HepG2 (cell line): ENCODE results near the gene ITIH6. TPM values are rescaled to one million over a fixed set of nuclear protein-coding genes. Genes with fewer than 3 reads are reported as not detected.
A peak's percentile ranks its signal among the peaks of the same experiment; 100 is the strongest.

Experiments
- ATAC-seq: fragments of 200-7000 bp; cut with Tn5 transposase; 3 replicates; pipeline ENCODE4 v1.9.1; 2020; ENCODE audit warnings: mild to moderate bottlenecking, moderate library complexity
- Bru-seq: library from RNA; stranded (reverse); fragments of 400-500 nt; gene quantifications from one replicate; lab custom pipeline; 2021; lab: Mats Ljungman, UMichigan
- BruChase-seq, 2 experiments: library from RNA; stranded (reverse); fragments of 400-500 nt; gene quantifications; one replicate each; lab custom pipeline; 2021; lab: Mats Ljungman, UMichigan
- BruUV-seq: library from RNA; stranded (reverse); fragments of 400-500 nt; replicated peaks from 2 replicates; lab custom pipeline; 2021; lab: Mats Ljungman, UMichigan
- CTCF ChIA-PET: fragments of 300-600 bp; formaldehyde crosslinking; extraction: SDS; loops from one replicate; lab custom pipeline; 2021; ENCODE audit warnings: low total read pairs, inconsistent platforms, low intra/inter-chr PET ratio; lab: Yijun Ruan, JAX
- POLR2A ChIA-PET: fragments of 350-600 bp; sonication (Branson Sonifier 250); formaldehyde crosslinking; loops from one replicate; lab custom pipeline; 2020; ENCODE audit warnings: antibody characterized with exemption, inconsistent platforms; lab: Yijun Ruan, JAX
- DNase-seq: peaks from one replicate; pipeline ENCODE4 v3.0.0-alpha.2; 2015; ENCODE audit warnings: low spot score
- FAIRE-seq: peaks from 3 replicates; lab custom pipeline; 2011; peaks lifted over from hg19 to GRCh38; lab: Jason Lieb, UNC
- H2AFZ ChIP-seq: one replicate; pipeline ENCODE4 v1.6.1; 2011; ENCODE audit warnings: low read length, inconsistent platforms
- H3K27ac ChIP-seq: fragments of 300-600 bp; 3 replicates; pipeline ENCODE4 v1.8.0; 2011; ENCODE audit warnings: mixed run types, mild to moderate bottlenecking, mixed read lengths, low read length, inconsistent platforms; ENCODE audit not compliant: insufficient read depth; ENCODE audit errors: extremely low read length
- H3K27me3 ChIP-seq, 2 experiments: fragments of 200-600 bp in 1 of 2; 2 replicates in 1 of 2; 3 replicates in 1 of 2; pipeline versions ENCODE4 v1.6.0 to v1.8.0; 2011; ENCODE audit warnings: low read length in 2 of 2, mild to moderate bottlenecking in 2 of 2, moderate library complexity in 2 of 2, inconsistent platforms in 1 of 2; ENCODE audit not compliant: insufficient read depth in 2 of 2, control insufficient read depth in 1 of 2
- H3K36me3 ChIP-seq, 2 experiments: fragments of 200-600 bp in 1 of 2; replicated peaks in 1 of 2; 2 replicates in 1 of 2; 3 replicates in 1 of 2; pipeline versions ENCODE4 v1.5.1 to v1.8.0; 2011; ENCODE audit warnings: low read length in 2 of 2, inconsistent platforms in 1 of 2; ENCODE audit not compliant: insufficient read depth in 2 of 2, control insufficient read depth in 1 of 2
- H3K4me1 ChIP-seq: 2 replicates; pipeline ENCODE4 v1.5.1; 2012; ENCODE audit warnings: low read length, inconsistent platforms; ENCODE audit not compliant: insufficient read depth
- H3K4me2 ChIP-seq: 2 replicates; pipeline ENCODE4 v1.6.0; 2011; ENCODE audit warnings: low read depth, low read length, inconsistent platforms
- H3K4me3 ChIP-seq, 3 experiments: fragments of 200-600 bp in 1 of 3; sonication (generic), shearing (Covaris generic) in 1 of 3; replicated peaks in 1 of 3; 2 replicates each; pipeline ENCODE4 v1.5.1; 2011 to 2016; ENCODE audit warnings: low read length in 3 of 3, inconsistent platforms in 2 of 3, low read depth in 2 of 3, mild to moderate bottlenecking in 2 of 3, control low read depth in 1 of 3, mixed read lengths in 1 of 3; ENCODE audit not compliant: insufficient read depth in 1 of 3
- H3K79me2 ChIP-seq: one replicate; pipeline ENCODE4 v1.6.1; 2011; ENCODE audit warnings: low read length, inconsistent platforms; ENCODE audit not compliant: insufficient read depth
- H3K9ac ChIP-seq: 2 replicates; pipeline ENCODE4 v1.6.0; 2011; ENCODE audit warnings: mild to moderate bottlenecking, low read depth, low read length, inconsistent platforms; ENCODE audit not compliant: insufficient read depth
- H3K9me3 ChIP-seq: 2 replicates; pipeline ENCODE4 v1.5.1; 2012; ENCODE audit warnings: mild to moderate bottlenecking, low read length
- H4K20me1 ChIP-seq: 2 replicates; pipeline ENCODE4 v1.6.0; 2011; ENCODE audit warnings: inconsistent platforms, mild to moderate bottlenecking, low read length, moderate library complexity; ENCODE audit not compliant: insufficient read depth
- GMEB1 ChIP-seq: sonication (generic); formaldehyde crosslinking; IDR thresholded peaks from 2 replicates; pipeline ENCODE4 v1.5.1; 2020; ENCODE audit warnings: missing genetic modification reagents, mild to moderate bottlenecking, borderline replicate concordance
- RERE ChIP-seq: IDR thresholded peaks from 2 replicates; pipeline ENCODE4 v1.6.1; 2016; ENCODE audit warnings: low read depth, missing genetic modification reagents, missing compliant biosample characterization
- REXO4 ChIP-seq: sonication (generic); formaldehyde crosslinking; IDR thresholded peaks from 2 replicates; pipeline ENCODE4 v1.8.0; 2022; ENCODE audit warnings: missing genetic modification reagents, mild to moderate bottlenecking, borderline replicate concordance
- RNF2 ChIP-seq: fragments of 450-650 bp; conservative IDR thresholded peaks from 2 replicates; pipeline ENCODE4 v1.6.1; 2016; ENCODE audit warnings: low read depth
- RORA ChIP-seq: sonication (generic); formaldehyde crosslinking; IDR thresholded peaks from 2 replicates; pipeline ENCODE4 v1.5.0; 2020; ENCODE audit warnings: mild to moderate bottlenecking, missing genetic modification reagents, moderate library complexity
- TGIF2 ChIP-seq: IDR thresholded peaks from 2 replicates; pipeline ENCODE4 v1.6.1; 2016; ENCODE audit warnings: control low read depth, missing compliant biosample characterization
- TOPORS ChIP-seq: sonication (generic); formaldehyde crosslinking; IDR thresholded peaks from 2 replicates; pipeline ENCODE4 v1.8.0; 2023; ENCODE audit warnings: mild to moderate bottlenecking, missing genetic modification reagents
- ZMAT5 ChIP-seq: sonication (generic); formaldehyde crosslinking; IDR thresholded peaks from 2 replicates; pipeline ENCODE4 v1.5.0; 2020; ENCODE audit warnings: mild to moderate bottlenecking, low read depth, missing genetic modification reagents, borderline replicate concordance
- ZNF124 ChIP-seq: sonication (generic); formaldehyde crosslinking; IDR thresholded peaks from 2 replicates; pipeline ENCODE4 v1.4.0; 2020; ENCODE audit warnings: missing genetic modification reagents
- ZNF292 ChIP-seq: sonication (generic); formaldehyde crosslinking; IDR thresholded peaks from 2 replicates; pipeline ENCODE4 v1.8.1; 2022; ENCODE audit warnings: mild to moderate bottlenecking, low read depth, missing genetic modification reagents, borderline replicate concordance
- ZNF562 ChIP-seq: sonication (generic); formaldehyde crosslinking; IDR thresholded peaks from 2 replicates; pipeline ENCODE4 v1.8.0; 2022; ENCODE audit warnings: missing genetic modification reagents, borderline replicate concordance
- ZNF589 ChIP-seq: sonication (generic); formaldehyde crosslinking; conservative IDR thresholded peaks from 2 replicates; pipeline ENCODE4 v1.8.0; 2022; ENCODE audit warnings: mild to moderate bottlenecking, moderate library complexity, missing genetic modification reagents
- ZNF775 ChIP-seq: sonication (generic); formaldehyde crosslinking; IDR thresholded peaks from 2 replicates; pipeline ENCODE4 v1.4.0; 2020; ENCODE audit warnings: missing genetic modification reagents, mild to moderate bottlenecking, moderate library complexity, borderline replicate concordance
- WGBS: methylation state at CpG from one replicate; pipeline ENCODE4 v1.1.6; 2017; ENCODE audit warnings: low lambda C conversion rate; 5-methylcytosine and 5-hydroxymethylcytosine counted together
- in situ Hi-C: cut with HindIII; loops from 2 replicates; pipeline ENCODE4 v1.10.0; 2017; ENCODE audit warnings: low pct_unique_long_range_greater_than_20kb; ENCODE audit not compliant: extremely low pct_ligation_motif_present
- intact Hi-C: fragments of 100-400 bp; cut with micrococcal nuclease; formaldehyde crosslinking; loops from one replicate; pipeline ENCODE4 v1.10.0; 2022; ENCODE audit not compliant: unreplicated experiment
- long read RNA-seq, 2 experiments: library from RNA in 1 of 2; library from polyadenylated mRNA in 1 of 2; stranded (forward) in 1 of 2; unstranded in 1 of 2; transcript quantifications; one replicate each; pipeline ENCODE4 v2.0.0, GENCODE V29; 2019 to 2022
- polyA minus RNA-seq, 3 experiments: library from RNA; depleted of rRNA, polyadenylated mRNA; stranded (reverse); fragments of >200 nt; gene quantifications; 2 replicates each; pipeline ENCODE4 v1.2.3, GENCODE V29; 2011; ENCODE audit warnings: low replicate concordance in 1 of 3
- polyA plus RNA-seq, 8 experiments: library from polyadenylated mRNA; depleted of rRNA in 3 of 8; stranded (reverse) in 7 of 8; unstranded in 1 of 8; fragments of >200 nt; fragmentation: Illumina TruSeq in 4 of 8; extraction: Trizol in 4 of 8; gene quantifications; 2 replicates each; pipeline versions ENCODE4 v1.2.1 to v1.2.3, GENCODE V29; 2011 to 2016; ENCODE audit warnings: low read depth in 4 of 8, missing spikeins in 1 of 8, mixed read lengths in 1 of 8; ENCODE audit not compliant: insufficient read depth in 1 of 8
- total RNA-seq, 5 experiments: library from RNA; depleted of rRNA; stranded (reverse); fragments of >200 nt; fragmentation: Illumina TruSeq; extraction: Trizol; gene quantifications; 2 replicates each; pipeline ENCODE4 v1.2.3, GENCODE V29; 2016; ENCODE audit warnings: low read depth in 1 of 5

Gene ITIH6
- total RNA-seq (2016; rRNA removed; fragmentation: Illumina TruSeq; extraction: Trizol) = not detected in 2 replicates
- not detected in 2 replicates for total RNA-seq (2016; cell fraction: cytosol; rRNA removed; fragmentation: Illumina TruSeq; extraction: Trizol; ENCODE audit: low read depth)
- not detected in 2 replicates for total RNA-seq (2016; cell fraction: insoluble cytoplasmic fraction; rRNA removed; fragmentation: Illumina TruSeq; extraction: Trizol)
- not detected in 2 replicates for total RNA-seq (2016; cell fraction: membrane; rRNA removed; fragmentation: Illumina TruSeq; extraction: Trizol)
- not detected in 2 replicates for total RNA-seq (2016; cell fraction: nucleus; rRNA removed; fragmentation: Illumina TruSeq; extraction: Trizol)
- not detected in 2 replicates for polyA plus RNA-seq (2011; rRNA removed)
- polyA plus RNA-seq (2011; cell fraction: cytosol; rRNA removed) = not detected in 2 replicates
- not detected in 2 replicates for polyA plus RNA-seq (2011; cell fraction: nucleus; rRNA removed)
- polyA plus RNA-seq (2012) = not detected in 2 replicates
- not detected in 2 replicates for polyA plus RNA-seq (2016; cell fraction: cytosol; fragmentation: Illumina TruSeq; extraction: Trizol; ENCODE audit: low read depth)
- polyA plus RNA-seq (2016; cell fraction: insoluble cytoplasmic fraction; fragmentation: Illumina TruSeq; extraction: Trizol; ENCODE audit: low read depth) = not detected in 2 replicates
- not detected in 2 replicates for polyA plus RNA-seq (2016; cell fraction: membrane; fragmentation: Illumina TruSeq; extraction: Trizol; ENCODE audit: low read depth)
- polyA plus RNA-seq (2016; cell fraction: nucleus; fragmentation: Illumina TruSeq; extraction: Trizol; ENCODE audit: insufficient read depth, low read depth) = not detected in 2 replicates
- not detected in 2 replicates for polyA minus RNA-seq (2011; rRNA and poly(A)+ RNA removed; ENCODE audit: low replicate concordance)
- polyA minus RNA-seq (2011; cell fraction: cytosol; rRNA and poly(A)+ RNA removed) = not detected in 2 replicates
- not detected in 2 replicates for polyA minus RNA-seq (2011; cell fraction: nucleus; rRNA and poly(A)+ RNA removed)
- Bru-seq, nascent RNA = percentile 6 among the genes with signal in this experiment
- BruChase-seq, experiment 1, labeled RNA remaining after a 6-hour chase = not detected
- BruChase-seq, experiment 2, labeled RNA remaining after a 2-hour chase = percentile 6 among the genes with signal in this experiment
- long read RNA-seq, experiment 1 = 0 reads
- long read RNA-seq, experiment 2 = 0 reads

- in situ Hi-C loops (no loop called here), intact Hi-C loops (no loop called here)
- 20% methylated on average over 1 of the region's 2 CpGs for WGBS
- FAIRE-seq = no peak
- Histone ChIP-seq H3K27me3 (no peaks in the 10 kb centered on the region), H3K4me2 (no peak within 1 kb of the TSS), H4K20me1 (no peaks in the 10 kb centered on the region), H2AFZ (no peak within 1 kb of the TSS), H3K4me1 (peaks cover 5% of the 10 kb centered on the region; the same call in 1 of the 2 replicates), H3K9ac (no peak within 1 kb of the TSS), H3K36me3 (no peaks in the 10 kb centered on the region), H3K9me3 (no peaks in the 10 kb centered on the region), H3K4me3 (no peak within 1 kb of the TSS), H3K79me2 (no peaks in the 10 kb centered on the region), H3K27ac (no peak within 1 kb of the TSS)
- DNase-seq = no peak
- ChIA-PET POLR2A (no interaction called here), CTCF (no interaction called here)
- no TSS peak for BruUV-seq
- no peak for ATAC-seq
- TF ChIP-seq ZNF589 (CRISPR knock-in tag) (no peak), TGIF2 (CRISPR knock-in tag) (no peak), RERE (no peak), TOPORS (CRISPR knock-in tag) (no peak), REXO4 (CRISPR knock-in tag) (no peak), ZNF292 (CRISPR knock-in tag) (no peak), GMEB1 (CRISPR knock-in tag) (no peak), ZNF124 (CRISPR knock-in tag) (no peak), ZMAT5 (CRISPR knock-in tag) (no peak), RORA (no peak), RNF2 (no peak), ZNF562 (CRISPR knock-in tag) (no peak), ZNF775 (CRISPR knock-in tag) (no peak)
Measured at GRCh38 chrX:54798137-54798536, at the start of gene ITIH6. Gene ITIH6, minus strand, starts transcription at chrX:54798255. Its CDS starts 45 bp downstream, at chrX:54798210.
